ENCODE data around the gene MT4.
A peak's percentile ranks its signal among the peaks of the same experiment; 100 is the strongest.

The MT4 gene

GRCh38 chr16:56606071-56606475 lies 41.2 kb downstream of the MT4 start:
- DNase-seq: no peak

- no peak for DNase-seq
These were observed 41.7 kb downstream of the MT4 start for GRCh38 chr16:56606476-56607108.

- peak; percentile 32 for DNase-seq
These were observed 42.3 kb downstream of the MT4 start for GRCh38 chr16:56607109-56607618.

GRCh38 chr16:56607675-56608042 lies 42.8 kb downstream of the MT4 start:
- no peak for DNase-seq

- peak; percentile 93 for DNase-seq
These were observed 43.4 kb downstream of the MT4 start, which contains the start of gene MT2A for GRCh38 chr16:56608043-56608875. Gene MT2A (plus strand): TSS chr16:56608584. CDS start chr16:56608656, 72 bp downstream.

GRCh38 chr16:56608876-56609462 lies 44.1 kb downstream of the MT4 start:
- DNase-seq: peak; percentile 18

GRCh38 chr16:56609463-56609921 lies 44.6 kb downstream of the MT4 start:
- peak; percentile 89 for DNase-seq

- DNase-seq: peak; percentile 71
These were observed 45.2 kb downstream of the MT4 start for GRCh38 chr16:56610017-56610608.

GRCh38 chr16:56610609-56611111 lies 45.8 kb downstream of the MT4 start:
- DNase-seq: no peak

- DNase-seq: no peak
These were observed 46.5 kb downstream of the MT4 start for GRCh38 chr16:56611281-56611833.

GRCh38 chr16:56613706-56614105 lies 48.8 kb downstream of the MT4 start:
- no peak for DNase-seq

- no peak for DNase-seq
These were observed 49.7 kb downstream of the MT4 start for GRCh38 chr16:56614549-56614991.

- DNase-seq: no peak
These were observed 50.5 kb downstream of the MT4 start for GRCh38 chr16:56615353-56615752.

- DNase-seq: no peak
These were observed 51.8 kb downstream of the MT4 start for GRCh38 chr16:56616608-56617211.

- peak; percentile 77 for DNase-seq
These were observed 52.6 kb downstream of the MT4 start for GRCh38 chr16:56617212-56618085.

GRCh38 chr16:56618138-56618537 lies 53.3 kb downstream of the MT4 start:
- no peak for DNase-seq

Data from CD4-positive, alpha-beta T cell treated with Interleukin-6 for 4 hours (primary cell).